HuH-7 (cell line): ENCODE measurements around the gene DPP6.
"Not testable (repeated sequence)": the region's sequence is repeated elsewhere in the genome, so short reads cannot be mapped to it uniquely, and the experiment has no call there.

Experiments
- DNase-seq: peaks from one replicate; pipeline ENCODE4 v3.0.0; 2011; ENCODE audit warnings: low spot score

DPP6 gene

GRCh38 chr7:154911862-154912455, 859.8 kb downstream of the DPP6 start:
- no peak for DNase-seq

- no peak for DNase-seq
These were observed 860.9 kb downstream of the DPP6 start for GRCh38 chr7:154912871-154913637.

GRCh38 chr7:154913638-154914307, 861.6 kb downstream of the DPP6 start:
- DNase-seq, result peak; percentile 94

GRCh38 chr7:154914308-154914995, 862.3 kb downstream of the DPP6 start:
- DNase-seq, result no peak

GRCh38 chr7:154914996-154915380, 862.8 kb downstream of the DPP6 start:
- no peak for DNase-seq

GRCh38 chr7:154915600-154915999, 863.4 kb downstream of the DPP6 start:
- no peak for DNase-seq

- no peak for DNase-seq
These were observed 864.2 kb downstream of the DPP6 start for GRCh38 chr7:154916381-154916780.

GRCh38 chr7:154916856-154917807, 864.9 kb downstream of the DPP6 start:
- DNase-seq, result no peak

GRCh38 chr7:154917808-154918160, 865.6 kb downstream of the DPP6 start:
- DNase-seq, result no peak

- DNase-seq, result no peak
These were observed 866.1 kb downstream of the DPP6 start for GRCh38 chr7:154918266-154918665.

GRCh38 chr7:154918741-154919140, 866.5 kb downstream of the DPP6 start:
- no peak for DNase-seq

GRCh38 chr7:154919344-154920225, 867.4 kb downstream of the DPP6 start:
- no peak for DNase-seq

GRCh38 chr7:154922472-154922871, 870.3 kb downstream of the DPP6 start:
- not testable (repeated sequence) for DNase-seq

- peak; percentile 59 for DNase-seq
These were observed 875.5 kb downstream of the DPP6 start for GRCh38 chr7:154927624-154928125.

- peak; percentile 66 for DNase-seq
These were observed 876.2 kb downstream of the DPP6 start for GRCh38 chr7:154928136-154929005.

GRCh38 chr7:154929006-154929726, 877.0 kb downstream of the DPP6 start:
- no peak for DNase-seq

GRCh38 chr7:154931906-154932305, 879.7 kb downstream of the DPP6 start:
- DNase-seq, result no peak

GRCh38 chr7:154934353-154934952, 882.3 kb downstream of the DPP6 start:
- DNase-seq, result not testable (repeated sequence)
